Neural progenitor cell (in vitro differentiated cells): ENCODE measurements around the gene SERPINB6.

ENCODE experiments used
- CTCF ChIP-seq: fragments of 200-600 bp; sonication (generic); IDR thresholded peaks from 2 replicates; pipeline ENCODE4 v1.5.1; 2017; ENCODE audit warnings: antibody characterized with exemption, mild to moderate bottlenecking
- EZH2 ChIP-seq: fragments of 200-600 bp; sonication (generic); IDR thresholded peaks from 2 replicates; pipeline ENCODE4 v1.6.1; 2017; ENCODE audit warnings: antibody characterized with exemption, mild to moderate bottlenecking, moderate library complexity
- EZH2phosphoT487 ChIP-seq: fragments of 200-600 bp; sonication (generic); IDR thresholded peaks from 2 replicates; pipeline ENCODE4 v1.6.1; 2017; ENCODE audit warnings: antibody characterized with exemption

- TF ChIP-seq CTCF (no peak), EZH2 (no peak), EZH2phosphoT487 (peak; percentile 29)
Observed at GRCh38 chr6:2998998-2999617, 27.7 kb upstream of the SERPINB6 start.
